ENCODE data around the gene GALNT2. TPM values are rescaled to one million over a fixed set of nuclear protein-coding genes. Genes with fewer than 3 reads are reported as not detected.

GALNT2 gene
- total and polyA plus RNA-seq, 9 donors = 38.6 to 142 (median 83.7) TPM

DNA sequence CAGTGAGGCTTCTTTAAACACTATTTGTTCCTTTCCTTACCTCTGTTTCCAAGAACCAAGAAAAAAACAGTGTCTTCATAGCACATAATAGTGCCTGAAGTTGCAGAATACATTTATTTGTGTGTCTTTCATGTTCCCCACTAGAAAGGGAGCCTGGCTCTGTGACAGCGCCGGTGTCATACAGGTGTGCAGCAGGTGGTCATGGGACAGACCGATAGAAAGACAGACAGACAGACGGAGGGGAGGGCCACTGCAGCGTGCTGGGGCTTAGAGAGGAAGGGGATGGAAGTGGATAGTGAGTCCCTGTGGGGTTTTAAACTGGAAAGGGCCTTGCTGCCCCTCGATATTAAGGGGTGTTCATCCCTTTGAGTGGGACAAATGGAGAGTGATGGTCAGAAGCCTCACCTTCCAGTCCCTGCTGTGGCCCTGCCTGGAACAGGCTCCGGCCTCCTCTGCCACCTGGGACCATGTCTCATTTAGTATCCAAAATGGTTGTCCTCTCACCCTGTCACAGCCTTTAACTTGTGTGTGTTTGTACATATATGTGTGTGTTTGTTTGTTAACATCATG, 206.2 kb downstream of the GALNT2 start:
- intact Hi-C loops (cut with DNase I) = no loop called here
- TF ChIP-seq EP300 (IDR thresholded peaks at IDR 0.05) (no peak), POLR2A (IDR thresholded peaks at IDR 0.05) (no peak)
- TF ChIP-seq, protein P1, sequence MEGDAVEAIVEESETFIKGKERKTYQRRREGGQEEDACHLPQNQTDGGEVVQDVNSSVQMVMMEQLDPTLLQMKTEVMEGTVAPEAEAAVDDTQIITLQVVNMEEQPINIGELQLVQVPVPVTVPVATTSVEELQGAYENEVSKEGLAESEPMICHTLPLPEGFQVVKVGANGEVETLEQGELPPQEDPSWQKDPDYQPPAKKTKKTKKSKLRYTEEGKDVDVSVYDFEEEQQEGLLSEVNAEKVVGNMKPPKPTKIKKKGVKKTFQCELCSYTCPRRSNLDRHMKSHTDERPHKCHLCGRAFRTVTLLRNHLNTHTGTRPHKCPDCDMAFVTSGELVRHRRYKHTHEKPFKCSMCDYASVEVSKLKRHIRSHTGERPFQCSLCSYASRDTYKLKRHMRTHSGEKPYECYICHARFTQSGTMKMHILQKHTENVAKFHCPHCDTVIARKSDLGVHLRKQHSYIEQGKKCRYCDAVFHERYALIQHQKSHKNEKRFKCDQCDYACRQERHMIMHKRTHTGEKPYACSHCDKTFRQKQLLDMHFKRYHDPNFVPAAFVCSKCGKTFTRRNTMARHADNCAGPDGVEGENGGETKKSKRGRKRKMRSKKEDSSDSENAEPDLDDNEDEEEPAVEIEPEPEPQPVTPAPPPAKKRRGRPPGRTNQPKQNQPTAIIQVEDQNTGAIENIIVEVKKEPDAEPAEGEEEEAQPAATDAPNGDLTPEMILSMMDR (IDR thresholded peaks at IDR 0.05) = no peak
- DNase-seq = peak in 2 of 5 donors; percentile 5 to 17
- Histone ChIP-seq H3K27ac (no peak overlapping the region), H3K27me3 (no peaks in the 10 kb centered on the region), H3K4me3 (no peak overlapping the region), H3K36me3 (no peaks in the 10 kb centered on the region), H3K9me3 (no peaks in the 10 kb centered on the region), H3K4me1 (ENCODE audit: insufficient read depth) (peaks cover 6% of the 10 kb centered on the region)
- WGBS, 3 donors = 81 to 97% (median 97%) methylated on average over 7 of the region's 7 CpGs

DNA sequence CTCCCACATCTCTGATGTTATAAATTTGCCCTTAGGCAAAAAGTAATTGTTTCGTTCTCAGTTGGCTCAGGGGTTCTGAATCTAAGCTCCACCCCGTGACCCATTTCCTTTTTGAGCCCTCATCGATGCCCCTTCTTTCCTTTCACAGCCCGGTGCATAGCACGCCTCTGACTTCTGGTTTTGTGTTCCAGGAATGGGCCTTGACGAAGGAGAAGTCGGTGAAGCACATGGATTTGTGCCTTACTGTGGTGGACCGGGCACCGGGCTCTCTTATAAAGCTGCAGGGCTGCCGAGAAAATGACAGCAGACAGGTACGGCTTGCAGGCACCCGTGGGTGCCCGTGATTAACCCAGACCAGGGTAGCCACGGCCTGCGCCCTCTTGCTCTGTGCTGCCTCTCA, 207.2 kb downstream of the GALNT2 start:
- no peak overlapping the region for H3K4me3 ChIP-seq
- H3K36me3 ChIP-seq = no peaks in the 10 kb centered on the region
- H3K27me3 ChIP-seq = no peaks in the 10 kb centered on the region
- 80 to 81% (median 81%) methylated on average over 15 of the region's 15 CpGs for WGBS, 3 donors
- no peaks in the 10 kb centered on the region for H3K9me3 ChIP-seq
- H3K4me1 ChIP-seq (ENCODE audit: insufficient read depth) = peaks cover 4% of the 10 kb centered on the region
- TF ChIP-seq, protein P1 (IDR thresholded peaks at IDR 0.05) = no peak
- no peak for TF ChIP-seq EP300 (IDR thresholded peaks at IDR 0.05)
- TF ChIP-seq POLR2A (IDR thresholded peaks at IDR 0.05) = no peak
- intact Hi-C loops (cut with DNase I) = no loop called here
- DNase-seq = peak in 1 of 5 donors; percentile 12
- H3K27ac ChIP-seq = no peak overlapping the region

DNA sequence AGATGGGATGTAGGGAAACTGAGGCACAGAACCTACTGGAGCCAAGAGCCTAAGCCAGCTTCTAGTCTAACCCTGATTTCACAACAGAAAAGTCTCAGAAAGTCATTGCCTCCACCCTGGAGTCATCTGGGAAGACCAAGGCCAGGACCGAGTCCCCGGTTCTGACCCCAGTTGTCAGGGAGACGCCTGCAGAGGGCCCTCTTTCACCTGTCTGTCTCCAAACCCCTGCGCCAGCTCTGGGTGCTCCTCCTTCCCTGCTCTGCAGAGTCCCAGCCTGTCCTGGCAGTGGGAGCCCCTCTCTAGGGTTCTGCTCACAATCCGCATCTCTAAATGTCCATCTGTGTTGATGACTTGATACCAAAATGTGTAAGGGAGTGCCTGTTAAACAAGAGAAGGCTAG, 209.4 kb downstream of the GALNT2 start:
- peak in 2 of 5 donors; percentile 12 to 15 for DNase-seq

DNA sequence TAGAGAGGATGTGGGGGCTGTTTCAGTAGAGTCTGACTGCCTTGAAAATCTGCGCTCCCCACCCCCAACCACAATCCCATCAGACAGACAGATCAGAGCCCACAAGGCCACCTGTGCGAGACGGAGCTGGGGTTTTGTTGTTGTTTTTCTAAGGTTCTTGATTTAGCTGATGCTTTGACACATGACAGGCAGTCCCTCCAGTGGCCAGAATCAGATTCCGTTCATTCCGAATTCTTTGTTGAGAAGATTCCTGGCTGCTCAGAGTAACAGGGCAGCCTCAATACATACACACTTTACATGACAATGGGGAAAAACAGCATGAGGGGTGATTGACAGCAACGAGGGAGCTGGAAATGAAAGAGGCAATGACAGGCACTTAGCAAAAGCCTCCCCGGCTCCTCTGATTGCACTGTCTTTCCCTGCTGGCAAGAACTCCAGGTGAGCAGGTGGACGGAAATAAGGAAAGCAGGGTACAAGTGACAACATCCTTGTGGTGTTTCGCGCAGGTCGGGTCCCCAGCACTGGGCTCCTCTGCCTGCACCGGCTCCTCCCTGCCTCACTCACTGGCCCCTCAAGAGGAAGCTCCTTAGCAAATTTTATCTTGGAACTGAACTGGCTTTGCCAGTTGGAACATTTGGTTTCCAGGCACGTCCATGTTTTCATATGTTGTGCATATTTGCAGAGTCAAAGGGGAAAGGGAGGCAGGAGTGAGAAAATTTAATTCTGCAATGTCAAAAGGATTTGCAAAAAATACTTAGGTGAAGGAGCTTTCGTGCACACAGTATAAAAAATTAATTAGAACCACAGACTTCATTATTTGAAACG, 210.4 kb downstream of the GALNT2 start:
- intact Hi-C loops (cut with DNase I) = no loop called here
- Histone ChIP-seq H3K4me1 (ENCODE audit: insufficient read depth) (peaks cover 2% of the 10 kb centered on the region), H3K4me3 (no peak overlapping the region), H3K27ac (no peak overlapping the region), H3K9me3 (no peaks in the 10 kb centered on the region), H3K27me3 (no peaks in the 10 kb centered on the region), H3K36me3 (no peaks in the 10 kb centered on the region)
- 29 to 36% (median 33%) methylated on average over 15 of the region's 15 CpGs for WGBS, 3 donors
- TF ChIP-seq EP300 (IDR thresholded peaks at IDR 0.05) (no peak), POLR2A (IDR thresholded peaks at IDR 0.05) (no peak)
- TF ChIP-seq, protein P1 (IDR thresholded peaks at IDR 0.05) = no peak
- peak in 3 of 5 donors; percentile 9 to 21 (median 15) for DNase-seq

More for the DNA sequence above, 209.4 kb downstream of the GALNT2 start:
- H3K27ac ChIP-seq = no peak overlapping the region
- TF ChIP-seq EP300 (IDR thresholded peaks at IDR 0.05) (no peak), POLR2A (IDR thresholded peaks at IDR 0.05) (no peak)
- TF ChIP-seq, protein P1 (IDR thresholded peaks at IDR 0.05) = no peak
- WGBS, 3 donors = 91 to 100% (median 98%) methylated on average over 5 of the region's 5 CpGs
- no peaks in the 10 kb centered on the region for H3K27me3 ChIP-seq
- peaks cover under 1% of the 10 kb centered on the region for H3K4me1 ChIP-seq (ENCODE audit: insufficient read depth)
- H3K4me3 ChIP-seq = no peak overlapping the region
- no peaks in the 10 kb centered on the region for H3K36me3 ChIP-seq
- H3K9me3 ChIP-seq = no peaks in the 10 kb centered on the region
- intact Hi-C loops (cut with DNase I) = no loop called here

Measured in ovary (tissue), 9 donors.